ENCODE data around the gene RITA1. TPM values are rescaled to one million over a fixed set of nuclear protein-coding genes. Genes with fewer than 3 reads are reported as not detected.
"Not testable (repeated sequence)": the region's sequence is repeated elsewhere in the genome, so short reads cannot be mapped to it uniquely, and the experiment has no call there.

Gene RITA1
- 10 to 100 TPM in 2 of 10 donors, 1 to 10 TPM in 8; 6.9 to 11.0 (median 9.1) TPM for polyA plus RNA-seq (ENCODE audit: insufficient read length in 10 of 10)
- long read RNA-seq, donor 1, partial matches to known transcripts = 0 of 1 reads
- long read RNA-seq, donor 1, other reads (novel, unspliced or antisense) = 0 of 1 reads
- long read RNA-seq, donor 2, partial matches to known transcripts = 0 of 3 reads
- long read RNA-seq, donor 2, other reads (novel, unspliced or antisense) = 0 of 3 reads
- long read RNA-seq, donor 3, partial matches to known transcripts = 0 of 1 reads
- long read RNA-seq, donor 3, other reads (novel, unspliced or antisense) = 0 of 1 reads
- long read RNA-seq, donor 4, transcript RITA1-201 (4 exons, 2,053 nt) = major isoform, 7 of 8 reads
- long read RNA-seq, donor 4, partial matches to known transcripts = 0 of 8 reads
- long read RNA-seq, donor 4, other reads (novel, unspliced or antisense) = 0 of 8 reads
- long read RNA-seq, donor 5, partial matches to known transcripts = 0 of 4 reads
- long read RNA-seq, donor 5, other reads (novel, unspliced or antisense) = 0 of 4 reads
- long read RNA-seq, donor 6, transcript RITA1-201 (4 exons, 2,053 nt) = major isoform, 6 of 9 reads
- long read RNA-seq, donor 6, partial matches to known transcripts = 0 of 9 reads
- long read RNA-seq, donor 6, other reads (novel, unspliced or antisense) = 0 of 9 reads
- long read RNA-seq, donor 7, partial matches to known transcripts = 0 of 5 reads
- long read RNA-seq, donor 7, other reads (novel, unspliced or antisense) = 0 of 5 reads
- long read RNA-seq, donor 8, partial matches to known transcripts = 0 of 5 reads
- long read RNA-seq, donor 8, other reads (novel, unspliced or antisense) = 0 of 5 reads
- long read RNA-seq, donor 9 = 0 reads

DNA sequence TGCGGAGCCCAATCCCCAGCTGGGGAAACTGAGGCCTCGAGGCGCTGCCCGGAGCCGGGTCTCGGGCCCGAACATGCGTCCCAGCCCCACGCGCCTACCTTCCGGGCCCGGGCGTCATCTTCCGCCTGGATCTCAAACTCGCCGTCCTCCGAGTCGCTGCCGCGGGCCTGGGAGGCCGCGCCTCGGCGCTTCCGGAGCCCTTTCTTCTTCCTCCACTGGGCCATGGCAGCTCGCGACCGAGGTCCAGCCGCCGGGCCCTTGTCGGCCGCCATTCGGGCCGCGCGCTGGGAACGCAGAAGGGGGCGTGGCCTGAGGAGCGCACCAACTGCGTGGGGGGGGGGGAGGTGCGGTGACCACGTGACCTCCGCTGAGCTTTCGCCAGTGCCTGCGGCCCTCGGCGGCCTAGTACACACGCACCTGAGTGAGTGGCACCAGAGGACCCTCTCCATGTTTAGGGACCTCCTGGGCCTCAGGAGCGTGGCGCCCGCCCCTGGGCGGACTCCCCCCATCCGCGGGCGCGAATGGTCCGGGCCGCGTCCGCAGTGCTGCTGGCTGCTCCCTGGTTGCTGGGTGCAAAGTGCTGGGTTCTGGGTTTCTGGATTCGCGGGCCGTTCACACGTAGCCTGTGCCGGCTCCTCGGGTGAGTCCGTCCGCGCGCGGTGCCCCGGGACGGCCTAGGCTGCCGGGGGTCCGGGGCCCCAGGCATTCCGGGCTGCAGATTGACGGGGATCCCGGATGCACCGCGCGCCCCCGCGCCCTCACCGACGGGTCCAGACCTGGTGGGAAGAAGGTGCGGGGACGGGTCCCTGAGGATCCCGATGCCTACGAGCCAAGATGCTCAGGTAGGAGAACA is at the start of gene RITA1, which contains the start of gene DDX54:
RITA1 (plus strand) TSS at position 542 of the 853 bp plus-strand sequence. CDS start 1,026 bp downstream, outside the sequence.
DDX54 (minus strand) TSS at position 299 of the 853 bp plus-strand sequence; CDS start at position 272, 27 bp downstream.
- DNase-seq = peak; percentile 73 to 96 (median 90)

DNA sequence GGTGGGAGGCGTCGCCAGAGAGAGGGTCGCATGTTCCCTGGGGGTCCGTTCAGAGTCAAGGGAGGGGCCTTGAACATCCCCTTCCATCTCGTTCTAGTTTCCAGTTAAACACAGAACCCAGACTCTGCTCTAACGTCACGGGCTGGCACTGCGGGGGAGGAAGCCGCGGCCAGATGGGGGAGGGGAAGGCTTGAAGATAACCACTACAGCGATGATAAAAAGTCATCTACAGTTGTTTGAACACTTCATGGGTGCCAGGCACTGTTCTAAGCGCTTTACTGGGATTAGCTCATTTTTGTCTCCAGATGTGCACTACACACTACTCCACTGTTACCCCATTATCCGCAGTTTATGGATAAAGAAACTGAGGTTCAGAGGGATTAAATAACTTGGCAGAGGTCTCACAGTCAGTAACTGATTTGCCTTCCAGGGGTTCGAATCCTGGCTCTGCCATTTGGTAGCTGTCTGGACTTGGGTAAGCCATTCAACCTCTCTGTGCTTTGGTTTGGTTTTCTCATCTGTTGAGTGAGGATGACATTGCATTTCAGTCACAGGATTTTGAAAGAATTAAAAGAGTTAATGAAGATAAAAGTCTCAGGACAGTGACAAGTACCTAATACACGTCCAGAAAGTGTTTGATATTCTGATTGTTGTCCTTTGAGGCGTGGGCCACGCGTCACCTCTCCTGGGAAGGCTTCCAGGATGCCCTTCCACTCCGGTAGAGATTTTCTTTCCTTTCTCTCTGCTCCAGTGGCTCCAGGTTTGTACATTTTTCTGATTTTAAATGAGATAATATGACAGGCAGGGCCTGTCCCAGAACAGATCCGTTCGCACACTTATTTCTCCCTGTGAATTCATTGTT is 49.2 kb upstream of the RITA1 start:
- DNase-seq = no peak

- no peak for DNase-seq
Measured at GRCh38 chr12:113136990-113137511, 48.5 kb upstream of the RITA1 start.

DNA sequence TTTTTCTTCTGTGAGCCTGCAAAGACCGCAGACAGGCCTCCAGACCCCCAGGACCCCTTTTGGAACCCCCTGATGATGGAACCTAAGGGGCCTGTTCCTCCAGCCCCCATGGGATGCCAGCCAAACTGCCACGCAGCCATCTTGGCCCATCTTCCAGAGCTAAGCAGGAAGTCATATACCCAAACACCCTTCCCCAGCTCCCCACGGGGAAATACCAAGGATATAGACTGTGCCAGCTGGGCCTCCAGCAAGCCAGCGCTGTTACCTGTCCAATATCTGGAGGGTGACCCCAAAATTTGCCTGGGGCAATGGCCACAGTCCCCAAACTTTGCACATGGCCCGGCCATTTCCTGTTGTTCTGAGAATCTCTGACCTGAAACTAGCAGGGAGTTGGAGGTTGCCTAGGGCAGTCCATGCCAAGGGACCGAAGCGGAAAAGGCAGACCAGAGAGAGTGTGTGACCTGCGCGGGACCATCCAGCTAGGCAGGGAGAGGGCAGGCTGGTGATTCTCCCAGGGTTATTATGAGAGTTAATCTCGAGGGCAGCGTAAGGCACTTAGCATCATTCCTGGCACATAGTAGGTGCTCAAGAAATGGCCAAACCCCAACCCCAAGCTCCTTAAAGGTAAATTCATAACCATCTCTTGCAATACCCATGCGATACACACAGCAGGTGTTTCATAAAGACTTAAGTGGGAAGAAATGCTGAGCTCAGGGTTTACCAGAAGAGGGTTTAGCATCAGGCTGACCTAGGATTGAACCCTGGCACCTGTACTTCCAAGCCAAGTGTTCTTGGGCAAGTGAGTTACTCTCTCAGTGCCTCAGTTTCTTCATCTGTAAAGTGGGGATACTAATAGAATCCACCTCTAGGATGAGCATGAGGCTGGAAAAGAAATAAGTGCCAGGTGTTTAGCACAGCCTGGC is 47.4 kb upstream of the RITA1 start:
- no peak for DNase-seq

GRCh38 chr12:113138826-113139225 is 46.7 kb upstream of the RITA1 start:
- DNase-seq = no peak

DNA sequence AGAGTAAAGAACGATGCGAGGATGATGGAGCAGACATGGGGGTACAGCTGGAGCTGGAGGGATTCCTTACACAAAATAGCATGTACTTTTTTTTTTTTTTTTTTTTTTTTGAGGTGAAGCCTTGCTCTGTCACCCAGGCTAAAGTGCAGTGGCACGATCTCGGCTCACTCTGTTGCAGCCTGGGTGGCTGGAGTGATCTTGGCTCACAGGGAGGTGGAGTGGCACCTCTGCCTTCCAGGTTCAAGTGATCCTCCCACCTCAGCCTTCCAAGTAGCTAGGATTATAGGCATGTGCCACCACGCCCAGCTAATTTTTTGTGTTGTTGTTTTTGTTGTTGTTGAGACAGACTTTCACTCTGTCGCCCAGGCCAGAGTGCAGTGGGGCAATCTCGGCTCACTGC is 44.8 kb upstream of the RITA1 start:
- DNase-seq = no peak

- not testable (repeated sequence) for DNase-seq
Measured at GRCh38 chr12:113141716-113142115, 43.8 kb upstream of the RITA1 start.

DNA sequence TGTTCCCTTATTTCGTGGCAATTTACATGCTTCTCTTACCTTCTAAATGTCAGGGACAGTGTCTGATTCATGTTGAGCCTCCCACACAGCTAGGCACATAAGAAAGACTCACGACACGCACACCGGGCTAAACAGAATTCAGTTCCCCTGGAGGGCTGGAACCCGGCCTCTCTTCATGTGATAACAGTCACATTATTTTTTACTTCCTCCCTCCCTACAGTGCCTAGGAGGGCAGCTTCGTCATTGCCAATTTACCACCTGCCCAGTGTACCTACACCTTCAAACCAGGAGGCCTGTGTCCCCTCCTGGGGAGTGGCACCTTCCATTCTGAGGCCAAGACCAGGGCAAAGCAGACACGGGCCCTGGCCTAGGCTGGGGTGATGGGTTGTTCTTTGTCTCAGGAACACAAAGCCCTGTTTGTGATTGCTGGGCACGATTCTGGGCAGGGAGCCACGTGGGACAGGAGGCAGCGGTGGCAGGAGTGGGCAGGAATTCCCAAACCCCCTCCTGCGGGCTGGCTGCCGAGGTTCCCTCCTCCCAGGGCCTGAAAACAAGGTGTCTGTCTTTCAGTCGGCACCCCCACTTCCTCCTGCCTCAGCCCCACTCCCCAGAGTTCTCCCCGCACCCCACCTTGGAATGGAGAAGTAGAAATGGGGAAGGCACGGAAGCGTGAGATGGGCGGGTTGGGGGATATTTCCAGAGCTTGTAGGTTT is 43.2 kb upstream of the RITA1 start:
- no peak for DNase-seq

DNA sequence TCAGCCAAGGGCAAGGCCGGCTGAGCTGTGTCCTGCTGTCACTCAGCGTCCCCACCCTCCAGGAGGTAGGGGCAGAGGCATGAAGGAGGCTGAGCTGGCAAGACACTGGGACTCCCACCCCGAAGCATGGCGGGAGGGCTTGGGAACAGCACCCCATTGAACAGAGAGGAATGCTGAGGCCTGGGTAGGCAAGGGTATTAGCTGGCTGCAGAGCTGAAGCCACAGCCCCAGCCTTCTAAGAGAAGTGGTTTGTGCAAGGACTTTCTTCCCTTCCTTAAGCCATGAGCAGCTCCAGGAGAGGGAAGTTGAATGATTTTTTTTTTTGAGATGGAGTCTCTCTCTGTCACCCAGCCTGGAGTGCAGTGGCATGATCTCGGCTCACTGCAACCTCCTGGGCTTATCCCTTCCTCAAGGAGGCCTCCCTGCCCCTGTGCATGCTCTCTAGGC is 42.6 kb upstream of the RITA1 start:
- no peak for DNase-seq

- DNase-seq = no peak
Measured at GRCh38 chr12:113143959-113144358, 41.6 kb upstream of the RITA1 start.

DNA sequence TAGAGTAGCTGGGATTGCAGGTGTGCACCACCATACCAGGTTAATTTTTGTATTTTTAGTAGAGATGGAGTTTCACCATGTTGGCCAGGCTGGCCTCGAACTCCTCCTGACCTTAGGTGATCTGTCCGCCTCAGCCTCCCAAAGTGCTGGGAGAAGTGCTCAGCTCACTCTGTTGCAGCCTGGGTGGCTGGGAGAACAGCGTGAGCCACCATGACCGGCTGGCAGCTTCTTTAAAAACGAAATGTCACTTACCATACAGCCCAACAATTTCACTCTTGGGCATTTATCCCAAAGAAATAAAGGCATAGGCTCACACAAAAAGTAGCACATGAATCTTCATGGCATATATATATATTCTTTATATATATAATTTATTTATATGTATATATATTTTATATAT is 40.7 kb upstream of the RITA1 start:
- DNase-seq = no peak

GRCh38 chr12:113145720-113146551 is 39.6 kb upstream of the RITA1 start:
- no peak for DNase-seq

GRCh38 chr12:113146999-113147398 is 38.5 kb upstream of the RITA1 start:
- DNase-seq = no peak

DNA sequence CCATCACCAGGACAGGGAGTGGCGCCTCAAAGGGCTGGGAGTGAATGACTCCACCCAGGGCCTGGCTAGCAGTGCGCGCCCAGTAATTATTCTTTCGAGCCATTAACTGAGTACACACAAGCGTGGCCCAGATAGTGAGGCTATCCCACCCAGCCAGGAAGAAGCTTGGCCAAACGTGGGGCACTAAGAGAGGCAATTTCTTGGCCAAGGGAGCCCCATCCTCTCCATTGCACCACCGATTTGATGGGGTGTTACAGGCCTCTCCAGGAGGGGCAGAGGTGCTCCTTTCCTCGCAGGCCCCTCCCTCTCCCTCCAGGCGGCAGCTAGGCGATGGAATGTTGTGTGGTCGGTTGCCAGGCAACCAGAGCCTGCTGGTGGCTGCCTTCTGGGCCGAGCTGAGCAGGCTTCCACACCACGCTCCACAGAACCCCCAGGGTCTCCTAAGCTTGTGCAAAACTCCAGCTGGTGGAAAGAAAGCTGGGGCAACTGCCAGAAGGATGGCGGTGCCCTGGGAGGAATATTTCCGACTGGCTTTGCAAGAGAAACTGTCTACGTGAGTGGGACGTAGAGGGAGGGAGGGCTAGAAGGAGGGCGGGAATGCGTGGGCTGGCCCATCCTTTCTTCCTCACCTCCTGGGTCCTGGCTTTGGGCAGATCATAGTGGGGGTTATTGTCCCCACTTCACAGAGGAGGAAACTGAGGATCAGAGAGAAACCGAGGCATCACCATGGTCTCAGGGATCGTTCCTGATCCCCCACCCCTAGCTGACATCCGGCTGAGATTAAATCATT is 36.0 kb upstream of the RITA1 start, which contains the start of gene CFAP73:
CFAP73 (plus strand) TSS at position 364 of the 790 bp plus-strand sequence; CDS start at position 498, 134 bp downstream.
- peak; percentile 71 to 85 (median 72) for DNase-seq

- no peak for DNase-seq
Measured at GRCh38 chr12:113151655-113152054, 33.9 kb upstream of the RITA1 start.

DNA sequence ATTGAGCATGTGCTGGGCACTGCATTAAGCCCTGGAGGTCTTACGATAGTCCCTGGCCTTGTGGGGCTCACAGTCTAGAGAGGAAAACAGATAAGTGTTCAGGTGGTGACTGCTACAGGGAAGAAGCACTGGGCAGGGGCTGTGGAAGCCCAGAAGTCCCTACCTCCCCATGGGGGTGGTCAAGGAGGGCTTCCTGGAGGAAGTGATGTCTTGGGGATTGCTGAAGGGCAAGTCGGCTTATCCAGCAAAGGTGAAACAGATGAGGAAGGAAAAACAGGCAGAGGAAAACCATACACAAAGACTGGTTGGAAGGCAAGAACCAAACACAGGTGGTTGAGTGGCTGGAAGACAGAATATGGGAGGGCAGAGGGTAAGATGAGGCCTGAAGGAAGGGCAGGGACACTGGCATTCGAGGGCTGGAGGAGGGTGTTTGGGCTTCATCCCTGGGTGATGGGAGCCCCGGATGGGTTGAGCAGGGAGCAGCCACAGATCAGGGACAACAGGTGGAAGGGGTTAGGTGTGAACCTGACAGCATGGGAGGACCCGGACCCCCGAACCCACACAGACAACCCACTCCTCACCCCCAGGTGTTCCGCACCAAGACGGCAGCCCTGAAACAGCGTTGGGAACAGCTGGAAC is 33.2 kb upstream of the RITA1 start:
- no peak for DNase-seq

Data from muscle of back (tissue), 13 donors.